ENCODE results near the gene PSEN2.

Gene PSEN2

GRCh38 chr1:226902601-226903000 is 32.2 kb downstream of the PSEN2 start:
- TF ChIP-seq CTCF (IDR thresholded peaks at IDR 0.05; ENCODE audit: borderline replicate concordance, insufficient read depth, low read depth, low read length): no peak
- no peak overlapping the region for H3K4me3 ChIP-seq (ENCODE audit: low read depth, low read length)

- no peak overlapping the region for H3K4me3 ChIP-seq (ENCODE audit: low read depth, low read length)
- TF ChIP-seq CTCF (IDR thresholded peaks at IDR 0.05; ENCODE audit: borderline replicate concordance, insufficient read depth, low read depth, low read length): no peak
These were observed 33.7 kb downstream of the PSEN2 start for GRCh38 chr1:226903819-226904716.

- no peak for TF ChIP-seq CTCF (IDR thresholded peaks at IDR 0.05; ENCODE audit: borderline replicate concordance, insufficient read depth, low read depth, low read length)
- no peak overlapping the region for H3K4me3 ChIP-seq (ENCODE audit: low read depth, low read length)
These were observed 34.4 kb downstream of the PSEN2 start for GRCh38 chr1:226904772-226905171.

- no peak overlapping the region for H3K4me3 ChIP-seq (ENCODE audit: low read depth, low read length)
- TF ChIP-seq CTCF (IDR thresholded peaks at IDR 0.05; ENCODE audit: borderline replicate concordance, insufficient read depth, low read depth, low read length): no peak
These were observed 38.0 kb downstream of the PSEN2 start for GRCh38 chr1:226908419-226908818.

- TF ChIP-seq CTCF (IDR thresholded peaks at IDR 0.05; ENCODE audit: borderline replicate concordance, insufficient read depth, low read depth, low read length): no peak
- H3K4me3 ChIP-seq (ENCODE audit: low read depth, low read length): no peak overlapping the region
These were observed 38.5 kb downstream of the PSEN2 start for GRCh38 chr1:226908913-226909312.

GRCh38 chr1:226912587-226913176 is 42.3 kb downstream of the PSEN2 start:
- TF ChIP-seq CTCF (IDR thresholded peaks at IDR 0.05; ENCODE audit: borderline replicate concordance, insufficient read depth, low read depth, low read length): peak; percentile 72
- H3K4me3 ChIP-seq (ENCODE audit: low read depth, low read length): no peak overlapping the region

- H3K4me3 ChIP-seq (ENCODE audit: low read depth, low read length): no peak overlapping the region
- no peak for TF ChIP-seq CTCF (IDR thresholded peaks at IDR 0.05; ENCODE audit: borderline replicate concordance, insufficient read depth, low read depth, low read length)
These were observed 45.2 kb downstream of the PSEN2 start for GRCh38 chr1:226915672-226915995.
